Right ventricle myocardium superior (tissue), 1 donor: ENCODE results near the gene RAB1A. TPM values are rescaled to one million over a fixed set of nuclear protein-coding genes. Genes with fewer than 3 reads are reported as not detected.

ENCODE experiments used
- ATAC-seq: fragments of 200-7000 bp; cut with Tn5 transposase; one replicate; pipeline ENCODE4 v1.9.1; 2020; ENCODE audit warnings: mild to moderate bottlenecking; ENCODE audit not compliant: poor library complexity
- DNase-seq: peaks from one replicate; pipeline ENCODE4 v3.0.0-alpha.2; 2020
- intact Hi-C: fragments of 100-400 bp; cut with DNase I; formaldehyde crosslinking; loops from one replicate; pipeline ENCODE4 v1.11.2; 2022
- total RNA-seq: library from RNA; stranded (reverse); fragmentation: NEBNext Ultra II Directional; extraction: Animal tissue kit (Norgen Biotek cat#: 25700); gene quantifications from one replicate; pipeline ENCODE4 v1.2.1, GENCODE V29; 2021
- donor health status: DM: no; HTN: yes; CAD: no; lungs with severe emphysema.

RAB1A gene
- total RNA-seq, 1 donor from 2014 or later, result 115 TPM

DNA sequence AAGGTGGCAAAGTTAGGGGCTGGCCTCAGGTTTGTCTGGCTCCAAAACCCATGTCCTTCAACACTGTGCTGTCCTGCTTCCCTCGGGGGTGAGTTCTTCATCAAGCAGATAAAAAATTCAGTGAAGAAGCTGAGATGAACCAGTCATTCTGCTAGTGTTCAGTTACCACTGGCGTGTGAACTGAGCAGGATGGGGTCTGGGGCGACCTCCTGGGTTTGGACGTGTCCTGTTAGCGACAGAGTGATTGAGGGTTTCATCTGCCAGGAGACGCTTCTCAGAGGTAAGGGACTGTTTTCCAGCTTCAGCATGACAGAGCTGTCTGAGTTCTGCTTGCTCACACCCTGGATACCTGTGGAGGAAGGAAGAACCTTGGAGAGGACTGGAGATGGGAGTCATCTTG, 59.0 kb downstream of the RAB1A start:
- intact Hi-C loops, result loop anchor here (10.0 kb wide), 1 partner anchor 64 kb away; the partner anchor contains the start of gene RAB1A
- ATAC-seq (no peak), DNase-seq (no peak)

DNA sequence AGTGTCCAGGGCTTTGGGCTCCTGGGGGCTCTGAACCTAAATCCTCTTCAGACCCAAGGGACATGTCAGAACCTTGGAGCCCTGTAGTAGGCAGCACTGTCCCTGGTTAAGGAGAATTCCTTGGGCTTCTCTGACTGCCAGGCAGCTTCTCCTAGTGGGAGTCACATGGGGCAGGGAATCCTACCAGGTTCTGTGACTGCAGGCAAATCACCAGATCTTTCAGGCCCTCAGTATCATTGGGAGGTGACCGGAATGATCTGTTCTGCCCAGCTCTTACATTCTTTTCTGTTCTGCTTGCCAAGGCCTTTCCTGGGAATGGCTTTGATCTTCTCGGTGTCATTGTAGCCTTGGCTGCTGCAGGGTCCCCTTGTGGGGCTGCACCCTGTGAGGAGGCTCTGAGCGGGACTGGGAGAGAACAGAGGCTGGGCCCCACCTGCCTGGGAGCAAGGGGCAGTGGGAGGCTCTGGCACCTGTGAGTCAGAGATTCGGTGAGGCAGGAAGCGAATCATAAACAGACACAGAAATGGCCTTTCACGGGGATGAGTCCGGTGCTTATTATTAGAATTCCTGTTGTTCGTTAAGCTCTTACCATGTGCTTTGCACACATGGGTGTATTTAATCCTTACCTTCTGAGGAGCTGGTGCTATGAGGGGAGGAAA, 59.6 kb downstream of the RAB1A start:
- no peak for DNase-seq
- peak; percentile 42 for ATAC-seq
- intact Hi-C loops, result loop anchor here (10.0 kb wide), 1 partner anchor 64 kb away; the partner anchor contains the start of gene RAB1A

DNA sequence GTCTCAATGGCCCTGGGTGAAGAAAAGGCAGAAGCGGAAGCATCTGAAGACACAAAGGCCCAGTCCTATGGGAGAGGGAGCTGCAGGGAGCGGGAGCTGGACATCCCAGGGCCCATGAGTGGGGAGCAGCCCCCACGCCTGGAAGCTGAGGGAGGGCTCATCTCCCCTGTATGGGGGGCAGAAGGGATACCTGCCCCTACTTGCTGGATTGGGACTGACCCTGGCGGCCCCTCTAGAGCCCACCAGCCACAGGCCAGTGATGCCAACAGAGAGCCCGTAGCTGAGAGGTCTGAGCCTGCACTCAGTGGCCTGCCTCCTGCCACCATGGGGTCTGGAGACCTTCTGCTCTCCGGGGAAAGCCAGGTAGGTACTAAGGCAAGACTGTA, 60.5 kb downstream of the RAB1A start:
- ATAC-seq, result no peak
- no peak for DNase-seq
- intact Hi-C loops, result loop anchor here (10.0 kb wide), 1 partner anchor 115 kb away; no protein-coding TSS in a partner anchor

DNA sequence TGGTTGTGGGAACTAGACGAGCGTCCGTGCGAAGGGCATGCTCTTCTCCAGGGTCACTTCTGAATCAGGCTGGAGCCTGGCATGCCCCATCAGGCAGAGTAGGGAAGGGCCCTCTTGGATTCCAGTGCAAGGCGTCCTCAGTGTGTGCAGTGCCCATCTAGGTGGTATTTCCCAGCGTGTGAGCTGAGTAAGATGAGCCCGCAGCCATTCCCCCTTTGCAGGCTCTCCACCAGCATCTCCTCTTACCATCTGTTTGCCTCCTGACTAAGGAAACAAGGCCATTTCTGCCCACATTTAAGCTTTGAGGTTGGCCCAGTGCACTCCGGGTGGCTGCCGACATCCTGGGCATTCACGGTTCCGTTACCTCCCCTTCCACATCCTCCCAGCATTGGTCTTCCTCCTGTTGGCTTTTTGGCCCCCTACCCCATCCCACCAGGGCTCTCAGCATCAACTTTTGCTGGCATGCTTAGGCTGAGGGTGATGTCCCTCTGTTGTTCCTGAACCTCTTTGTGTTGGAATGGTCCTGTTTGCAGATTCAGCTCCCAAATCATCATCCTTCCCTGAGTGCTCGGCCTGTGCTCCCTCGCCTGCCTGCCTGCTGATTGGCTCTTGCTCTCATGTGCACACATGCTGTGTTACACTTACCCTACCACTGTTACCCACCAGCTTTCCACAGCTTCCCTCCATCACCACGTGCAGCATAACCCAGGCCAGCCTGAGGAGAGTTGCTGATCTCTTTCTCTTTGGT, 61.9 kb downstream of the RAB1A start:
- intact Hi-C loops, result loop anchor here (10.0 kb wide), 1 partner anchor 117 kb away; no protein-coding TSS in a partner anchor
- DNase-seq (no peak), ATAC-seq (no peak)

DNA sequence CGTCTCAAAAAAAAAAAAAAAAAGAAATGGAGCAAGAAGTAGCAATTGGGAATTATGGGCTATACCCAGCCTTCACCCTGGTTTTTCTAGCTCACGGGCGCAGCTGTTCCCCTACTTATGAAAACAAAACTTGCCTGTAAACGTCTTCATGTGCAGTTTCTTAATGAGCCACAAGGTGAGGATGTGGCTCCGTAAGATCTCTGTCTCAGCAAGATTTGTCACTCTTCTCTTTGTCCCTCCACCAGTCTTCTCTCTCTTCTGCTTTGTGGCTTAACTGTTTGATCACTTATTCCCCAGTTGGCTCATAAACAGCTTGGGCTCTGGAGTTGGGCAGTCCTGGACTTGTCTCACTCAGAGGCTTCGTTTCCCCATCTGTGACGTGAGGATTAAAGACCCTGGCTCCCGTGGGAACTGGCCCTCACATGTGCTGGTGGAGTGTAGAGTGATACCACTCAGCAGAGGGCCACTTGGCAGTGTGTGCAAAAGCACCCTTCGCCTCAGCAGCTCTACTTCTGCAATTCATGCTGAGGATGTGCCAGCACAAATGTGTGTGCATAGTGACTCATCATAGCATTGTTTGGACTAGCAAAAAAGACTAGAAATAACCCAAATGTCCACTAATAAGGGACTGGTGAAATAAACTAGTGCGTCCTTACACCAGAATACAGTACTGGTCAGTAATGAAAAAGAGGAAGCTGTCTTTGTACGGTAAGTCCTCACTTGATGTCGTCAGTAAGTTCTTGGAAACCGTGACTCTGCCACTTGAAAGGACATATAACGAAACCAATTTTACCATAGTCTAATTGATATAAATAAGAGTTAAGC, 65.0 kb downstream of the RAB1A start:
- intact Hi-C loops, result loop anchor here (10.0 kb wide), 1 partner anchor 120 kb away; no protein-coding TSS in a partner anchor
- DNase-seq (peak; percentile 82), ATAC-seq (peak; percentile 78)

DNA sequence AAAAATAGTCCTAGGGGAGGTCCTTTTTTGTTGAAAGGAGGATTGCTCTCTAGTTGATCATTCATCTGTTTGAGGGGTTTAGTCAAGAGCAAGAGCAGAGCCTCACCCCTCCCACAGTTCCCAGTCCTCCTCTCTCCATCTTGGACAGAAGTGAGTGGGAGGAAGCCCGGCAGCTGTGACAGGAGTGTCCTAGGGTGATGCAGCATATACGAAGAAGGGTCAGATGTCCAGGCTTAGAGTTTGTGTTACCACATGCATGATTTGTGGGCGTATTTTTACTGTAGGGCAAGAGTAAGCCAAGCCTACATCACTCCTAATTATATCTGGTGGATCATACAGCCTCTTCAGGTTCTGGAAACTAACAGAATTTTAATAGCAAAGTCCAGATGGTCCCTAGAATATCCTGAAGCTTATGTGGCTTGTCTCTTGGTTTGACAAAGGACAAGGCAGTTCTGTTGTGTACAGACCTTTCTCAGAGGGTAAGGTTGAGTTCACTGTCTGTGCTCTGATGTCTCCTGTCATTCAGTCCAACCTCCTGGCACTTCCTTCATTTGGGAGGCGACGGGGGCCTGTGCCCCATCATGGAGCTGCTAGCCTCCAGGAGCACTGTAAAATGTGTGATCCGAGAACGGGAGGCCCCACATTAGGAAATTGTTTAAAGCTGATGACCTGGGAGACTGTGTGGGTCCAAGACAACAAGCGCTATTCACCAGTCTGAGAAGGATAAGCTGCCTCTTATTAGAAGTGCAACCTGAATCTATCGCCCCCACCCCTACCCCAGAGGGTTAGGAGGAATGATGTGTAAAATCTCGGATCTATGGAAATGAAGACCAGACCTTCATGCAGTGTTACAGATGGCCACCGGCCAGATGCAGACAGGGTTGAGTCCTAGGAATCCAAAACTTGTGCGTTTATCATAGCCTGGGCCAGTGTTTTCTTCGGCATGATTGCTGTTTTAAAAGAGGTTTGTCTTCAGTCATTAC, 66.8 kb downstream of the RAB1A start:
- intact Hi-C loops, result loop anchor here (10.0 kb wide), 1 partner anchor 122 kb away; no protein-coding TSS in a partner anchor
- DNase-seq, result no peak
- ATAC-seq, result no peak

DNA sequence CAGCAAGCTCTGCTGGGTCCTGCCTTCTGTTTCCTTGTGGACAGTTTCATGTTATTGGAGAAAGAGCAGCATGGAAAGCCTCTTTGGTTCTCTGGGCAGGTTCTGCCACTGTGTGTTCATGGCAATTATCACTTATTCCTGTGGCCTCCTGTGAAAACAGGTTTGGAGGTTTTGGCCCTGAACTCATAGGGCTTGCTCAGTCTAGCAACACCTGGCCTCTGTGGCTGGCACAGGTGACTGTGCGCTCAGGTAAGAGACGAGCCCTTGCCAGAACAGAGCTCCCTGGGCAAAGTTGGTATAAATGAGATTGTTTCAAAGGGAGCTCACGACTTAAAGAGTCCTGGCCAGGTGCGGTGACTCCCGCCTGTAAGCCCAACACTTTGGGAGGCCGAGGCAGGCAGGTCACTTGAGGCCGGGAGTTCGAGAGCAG, 68.0 kb downstream of the RAB1A start:
- DNase-seq (no peak), ATAC-seq (no peak)
- intact Hi-C loops, result loop anchor here (10.0 kb wide), 1 partner anchor 123 kb away; no protein-coding TSS in a partner anchor

DNA sequence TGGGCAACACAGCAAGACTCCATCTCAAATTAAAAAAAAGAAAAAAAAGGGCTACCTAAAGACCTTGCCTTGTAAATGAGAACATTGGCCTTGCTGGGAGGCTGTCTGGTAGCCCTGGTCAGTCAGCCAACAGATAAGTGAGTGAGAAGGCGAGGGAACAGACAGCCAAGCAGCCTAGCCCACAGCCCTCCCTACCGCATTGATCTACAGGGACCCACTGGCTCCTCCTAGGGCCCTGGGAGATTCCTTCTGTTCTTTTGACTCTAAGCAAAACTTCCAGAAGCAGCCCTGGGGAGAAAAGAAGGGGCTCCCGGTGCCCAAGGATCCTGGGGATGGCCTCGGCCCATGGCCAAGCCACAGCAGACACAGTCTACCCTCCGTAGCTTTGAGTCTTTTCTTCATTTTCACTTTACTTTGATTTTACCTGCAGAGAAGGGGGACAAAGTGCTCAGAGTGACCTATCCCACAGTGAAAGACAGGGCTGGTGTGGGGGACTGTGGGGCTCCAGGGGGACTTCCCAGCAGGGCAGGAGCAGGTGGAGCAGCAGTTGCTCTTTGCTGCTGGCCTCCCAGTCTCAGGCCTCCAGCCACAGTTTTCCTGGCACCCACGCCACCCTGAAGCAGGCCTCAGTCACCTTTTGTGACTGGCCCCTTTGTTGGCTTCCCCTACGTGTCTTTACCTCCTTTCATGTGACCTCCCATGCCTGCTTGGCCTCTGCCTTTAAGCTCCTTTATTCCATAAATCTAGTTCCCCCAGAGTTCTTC, 68.6 kb downstream of the RAB1A start:
- intact Hi-C loops, result loop anchor here (10.0 kb wide), 1 partner anchor 123 kb away; no protein-coding TSS in a partner anchor
- no peak for ATAC-seq
- DNase-seq, result no peak

DNA sequence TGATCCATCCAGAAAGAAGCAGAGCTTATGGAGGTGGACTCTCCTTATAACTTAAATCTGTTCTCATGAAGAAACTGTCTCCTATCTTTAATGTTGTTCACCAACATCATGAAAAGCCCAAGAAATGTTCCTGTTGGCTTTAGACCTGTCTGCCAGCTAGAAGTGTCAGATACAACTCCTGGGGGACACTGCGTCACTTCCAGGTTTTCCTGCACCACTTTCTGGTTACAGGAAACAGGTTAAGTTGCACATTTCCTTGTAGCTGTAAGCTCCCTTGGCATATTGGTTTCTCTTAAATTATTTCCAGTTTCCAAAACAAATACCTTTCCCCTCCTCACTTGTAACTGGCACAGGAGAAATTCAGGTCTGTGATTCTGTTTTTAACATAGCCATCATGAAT, 70.8 kb downstream of the RAB1A start:
- ATAC-seq (no peak), DNase-seq (no peak)
- intact Hi-C loops, result no loop called here

DNA sequence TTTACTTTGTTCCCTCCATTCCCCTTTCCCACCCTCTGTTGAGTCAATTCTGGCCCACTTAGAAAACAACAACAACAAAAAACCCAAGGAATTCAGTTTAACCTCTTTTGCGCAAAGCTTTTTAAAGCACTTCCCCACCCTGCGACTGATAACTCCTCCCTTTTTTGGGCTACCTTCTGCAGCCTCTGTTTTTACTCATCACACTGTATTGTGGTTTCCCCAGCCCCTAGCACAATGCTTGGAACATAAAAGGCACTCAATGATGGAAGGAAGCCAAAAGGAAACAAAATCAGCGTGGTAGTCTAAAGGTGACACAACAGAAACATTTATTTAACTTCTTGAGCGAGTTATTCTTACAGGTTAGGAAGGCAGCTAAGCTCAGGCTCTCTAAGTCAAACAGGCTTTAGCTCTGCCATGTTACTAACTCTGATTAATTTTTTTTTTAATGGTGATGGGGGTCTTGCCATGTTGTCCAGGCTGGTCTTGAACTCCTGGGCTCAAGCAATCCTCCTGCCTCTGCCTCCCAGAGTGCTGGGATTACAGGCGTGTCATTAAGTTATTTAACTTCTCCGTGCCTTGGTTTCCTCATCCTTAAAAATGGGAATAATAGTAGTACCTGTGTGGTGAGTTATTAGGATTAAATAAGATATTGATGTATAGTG, 72.4 kb downstream of the RAB1A start:
- intact Hi-C loops, result no loop called here

DNA sequence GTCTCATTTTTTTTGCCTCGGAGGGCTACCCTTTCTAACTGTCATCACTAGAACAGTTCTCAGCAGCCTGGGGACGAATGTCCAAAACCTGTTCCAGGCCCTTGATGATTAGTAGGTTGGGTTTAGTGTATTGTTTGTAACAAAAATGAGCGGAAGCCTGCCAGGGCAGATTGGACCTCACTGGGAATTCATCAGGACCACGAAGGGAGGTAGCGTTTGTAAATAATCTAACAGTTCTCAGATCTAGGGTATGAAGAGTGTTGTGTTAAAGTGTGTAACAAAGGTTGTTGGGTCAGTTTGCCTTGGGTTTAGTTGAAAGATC, 72.9 kb downstream of the RAB1A start:
- ATAC-seq, result no peak
- no peak for DNase-seq
- intact Hi-C loops, result no loop called here

More for the DNA sequence above, 72.4 kb downstream of the RAB1A start:
- ATAC-seq, result no peak
- no peak for DNase-seq

DNA sequence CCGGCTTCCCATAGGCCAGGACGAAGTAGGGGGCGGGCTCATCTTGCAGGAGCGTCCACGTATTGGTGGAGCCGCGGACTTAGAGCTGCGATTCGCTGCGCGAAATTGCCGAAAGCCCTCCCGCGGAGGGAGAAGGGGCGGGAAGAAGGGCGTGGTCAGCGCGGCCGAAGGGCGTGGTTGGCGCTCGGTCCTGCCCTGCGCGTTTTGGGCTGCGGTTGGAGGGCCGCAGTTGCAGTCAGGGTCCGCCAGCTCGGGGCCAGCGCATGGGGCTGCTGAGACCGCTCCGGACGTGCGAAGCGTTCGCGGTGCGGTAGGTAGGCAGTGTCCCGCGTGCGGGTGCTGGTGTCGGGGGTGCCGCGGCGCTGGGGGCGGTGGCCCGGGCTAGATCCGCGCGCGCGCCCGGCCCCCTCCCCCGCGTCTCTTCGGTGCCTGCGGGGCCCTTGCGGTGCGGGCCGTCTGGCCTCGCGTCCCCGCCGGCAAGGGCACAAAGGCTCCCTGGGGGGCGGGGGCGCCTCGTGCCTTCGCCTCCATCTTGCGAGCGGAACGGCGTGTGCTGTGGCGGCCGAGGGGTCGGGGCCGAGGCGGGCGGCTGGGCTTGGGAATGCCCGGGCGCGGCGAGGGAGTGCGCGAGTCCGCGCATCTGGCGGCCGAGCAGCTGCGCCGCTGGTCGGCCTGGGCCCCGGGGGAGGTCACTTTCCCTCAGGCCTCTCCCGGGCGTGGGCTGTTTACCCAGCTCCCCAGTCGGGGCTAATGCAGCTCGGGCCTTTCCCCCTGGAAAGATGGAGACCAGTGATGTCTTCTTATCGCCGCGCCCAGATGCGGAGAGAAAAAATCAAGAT, 73.5 kb downstream of the RAB1A start, which contains the start of gene CEP68:
CEP68 (plus strand) TSS at position 202 of the 839 bp plus-strand sequence. CDS start 13,029 bp downstream, outside the sequence.
- ATAC-seq (peak; percentile 97), DNase-seq (peak; percentile 97)
- intact Hi-C loops, result no loop called here

DNA sequence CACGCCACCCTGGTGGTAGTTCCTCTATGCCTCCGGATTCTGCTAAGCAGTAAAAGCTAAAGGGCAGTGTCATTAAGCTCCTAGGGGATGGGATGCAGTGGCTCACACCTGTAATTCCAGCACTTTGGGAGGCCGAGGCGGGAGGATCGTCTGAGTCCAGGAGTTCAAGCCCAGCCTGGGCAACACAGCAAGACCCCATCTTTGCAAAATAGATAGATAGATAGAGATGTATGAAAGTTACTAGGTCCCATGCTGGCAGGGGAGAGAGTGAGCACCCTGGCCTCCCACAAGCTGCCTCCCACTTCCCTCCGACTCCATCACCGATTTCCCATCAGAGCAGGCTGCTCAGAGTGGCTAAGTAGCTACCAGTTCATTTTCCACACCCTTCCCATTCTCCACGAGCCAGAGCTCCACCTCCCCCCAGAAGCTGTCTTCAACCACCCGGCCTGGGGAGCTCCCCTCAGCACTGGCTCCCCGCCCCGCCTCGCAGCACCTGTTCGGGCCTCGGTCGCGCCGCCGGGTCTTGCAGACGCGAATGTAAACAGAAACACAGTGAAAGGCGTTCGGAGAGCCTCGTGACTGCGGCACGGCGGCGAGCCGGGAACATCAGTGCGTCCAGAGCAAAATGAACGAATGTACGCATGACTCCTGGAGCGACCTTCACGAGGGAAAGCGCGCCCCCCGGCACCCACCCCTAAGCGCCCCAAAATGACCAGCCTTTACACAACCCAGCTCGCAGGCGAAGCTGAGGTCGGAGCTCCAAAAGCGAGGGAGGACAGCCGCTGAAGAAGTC, 74.3 kb downstream of the RAB1A start:
- intact Hi-C loops, result no loop called here
- ATAC-seq (peak; percentile 23), DNase-seq (no peak)

DNA sequence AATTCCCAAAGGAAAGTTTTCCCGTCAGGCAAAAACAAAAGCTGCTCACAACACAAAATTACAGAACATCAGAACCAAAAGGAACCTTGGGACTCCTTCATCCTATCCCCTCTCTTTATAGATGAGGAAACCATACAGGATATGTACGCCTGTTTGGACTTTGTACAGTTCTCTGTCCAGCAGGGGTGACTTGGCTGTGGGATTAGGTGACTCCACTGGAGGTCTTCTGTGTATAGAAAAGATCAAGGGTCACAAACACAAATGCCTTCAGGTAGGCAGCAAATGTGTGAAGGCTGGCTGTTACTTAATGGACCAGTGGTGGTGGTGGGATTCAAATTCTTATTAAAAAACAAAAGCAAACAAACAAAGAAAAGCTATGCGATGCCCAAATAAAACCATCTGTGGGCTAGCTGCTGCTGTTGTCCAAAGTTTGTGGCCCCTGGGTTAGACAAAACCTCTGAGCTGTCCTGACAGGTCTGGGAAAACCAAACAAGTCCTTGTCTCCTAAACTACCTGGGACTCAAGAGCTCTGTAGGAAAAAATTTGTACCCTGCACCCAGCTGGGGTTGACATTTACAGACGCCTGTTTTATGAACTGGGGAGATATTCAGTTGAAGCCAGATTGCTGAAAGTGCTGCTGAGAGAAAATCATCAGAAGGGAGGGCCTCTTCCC, 75.0 kb downstream of the RAB1A start:
- intact Hi-C loops, result no loop called here
- DNase-seq (no peak), ATAC-seq (no peak)

DNA sequence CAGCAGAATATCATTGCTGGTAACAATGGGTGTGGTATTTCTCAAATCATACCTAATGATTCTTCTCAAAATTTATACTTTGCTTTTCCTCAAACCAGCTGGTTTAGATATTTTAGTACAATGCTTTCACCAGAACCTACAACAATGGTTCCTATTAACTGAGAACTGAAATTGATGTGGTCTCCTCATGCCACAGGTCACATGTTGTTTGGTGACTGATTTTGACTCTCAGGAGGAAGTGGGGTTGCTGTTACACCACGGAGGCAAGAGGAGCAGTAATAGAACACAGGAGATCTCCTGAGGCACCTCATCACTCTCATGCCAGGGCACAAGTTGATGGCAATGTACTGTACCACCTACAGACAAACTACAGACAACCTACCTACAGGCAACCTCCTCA, 76.7 kb downstream of the RAB1A start:
- DNase-seq, result no peak
- intact Hi-C loops, result no loop called here
- ATAC-seq, result no peak
